HepG2 (cell line): ENCODE data around the gene HUNK. TPM values are rescaled to one million over a fixed set of nuclear protein-coding genes. Genes with fewer than 3 reads are reported as not detected.

ENCODE experiments used
- BORCS8-MEF2B ChIP-seq: sonication (generic); formaldehyde crosslinking; IDR thresholded peaks from 2 replicates; pipeline ENCODE4 v1.8.0; 2022; ENCODE audit warnings: mild to moderate bottlenecking, missing genetic modification reagents
- CREB3 ChIP-seq: sonication (generic); formaldehyde crosslinking; IDR thresholded peaks from 2 replicates; pipeline ENCODE4 v1.5.0; 2020; ENCODE audit warnings: missing genetic modification reagents
- DMAP1 ChIP-seq: IDR thresholded peaks from 2 replicates; pipeline ENCODE4 v1.6.1; 2016
- E2F1 ChIP-seq: sonication (generic); formaldehyde crosslinking; IDR thresholded peaks from 2 replicates; pipeline ENCODE4 v1.5.0; 2020; ENCODE audit warnings: missing genetic modification reagents
- GATAD2A ChIP-seq: IDR thresholded peaks from 2 replicates; pipeline ENCODE4 v1.6.1; 2016
- KAT8 ChIP-seq: IDR thresholded peaks from 2 replicates; pipeline ENCODE4 v1.6.1; 2016; ENCODE audit warnings: missing genetic modification reagents, missing compliant biosample characterization
- MAFK ChIP-seq, 2 experiments: IDR thresholded peaks in 1 of 2; conservative IDR thresholded peaks in 1 of 2; 2 replicates each; pipeline ENCODE4 v1.6.1; 2011; ENCODE audit warnings: improper control_type of control experiment in 2 of 2, low read length in 2 of 2
- RBM39 ChIP-seq: fragments of 200-400 bp; formaldehyde crosslinking; IDR thresholded peaks from one replicate; pipeline ENCODE4 v1.6.1; 2018; ENCODE audit warnings: antibody characterized with exemption, mild to moderate bottlenecking, low read depth, low read length; ENCODE audit not compliant: poor library complexity, severe bottlenecking
- SALL1 ChIP-seq: sonication (generic); formaldehyde crosslinking; IDR thresholded peaks from 2 replicates; pipeline ENCODE4 v1.8.0; 2022; ENCODE audit warnings: mild to moderate bottlenecking, missing genetic modification reagents
- SRSF1 ChIP-seq: fragments of 200-400 bp; formaldehyde crosslinking; optimal IDR thresholded peaks from 2 replicates; pipeline ENCODE3; 2017; ENCODE audit warnings: mild to moderate bottlenecking, low read depth, low read length, moderate library complexity
- TEAD3 ChIP-seq: optimal IDR thresholded peaks from 2 replicates; pipeline ENCODE3; 2016; ENCODE audit warnings: borderline replicate concordance
- TMF1 ChIP-seq: sonication (generic); formaldehyde crosslinking; IDR thresholded peaks from 2 replicates; pipeline ENCODE4 v1.8.1; 2022; ENCODE audit warnings: low read depth, missing genetic modification reagents
- XBP1 ChIP-seq: sonication (generic); formaldehyde crosslinking; IDR thresholded peaks from 2 replicates; pipeline ENCODE4 v1.5.0; 2020; ENCODE audit warnings: missing genetic modification reagents
- ZEB1 ChIP-seq: IDR thresholded peaks from 2 replicates; pipeline ENCODE4 v1.6.1; 2012; ENCODE audit warnings: mild to moderate bottlenecking, low read depth, inconsistent platforms; ENCODE audit not compliant: insufficient replicate concordance
- ZFP91 ChIP-seq: sonication (generic); formaldehyde crosslinking; IDR thresholded peaks from 2 replicates; pipeline ENCODE4 v1.9.0; 2022; ENCODE audit warnings: missing genetic modification reagents, mild to moderate bottlenecking, borderline replicate concordance
- ZFX ChIP-seq: sonication (generic); formaldehyde crosslinking; IDR thresholded peaks from 2 replicates; pipeline ENCODE4 v1.4.0; 2020; ENCODE audit warnings: mild to moderate bottlenecking, low read depth, missing genetic modification reagents, moderate library complexity
- ZNF687 ChIP-seq: sonication (generic); formaldehyde crosslinking; IDR thresholded peaks from 2 replicates; pipeline ENCODE4 v1.5.1; 2020; ENCODE audit warnings: mild to moderate bottlenecking, missing genetic modification reagents, moderate library complexity
- ZNF776 ChIP-seq: sonication (generic); formaldehyde crosslinking; IDR thresholded peaks from 2 replicates; pipeline ENCODE4 v1.4.0; 2020; ENCODE audit warnings: mild to moderate bottlenecking, missing genetic modification reagents
- ZNF777 ChIP-seq: sonication (generic); formaldehyde crosslinking; IDR thresholded peaks from 2 replicates; pipeline ENCODE4 v1.4.0; 2020; ENCODE audit warnings: missing genetic modification reagents
- polyA plus RNA-seq, 8 experiments: library from polyadenylated mRNA; depleted of rRNA in 3 of 8; stranded (reverse) in 7 of 8; unstranded in 1 of 8; fragments of >200 nt; fragmentation: Illumina TruSeq in 4 of 8; extraction: Trizol in 4 of 8; gene quantifications; 2 replicates each; pipeline versions ENCODE4 v1.2.1 to v1.2.3, GENCODE V29; 2011 to 2016; ENCODE audit warnings: low read depth in 4 of 8, missing spikeins in 1 of 8, mixed read lengths in 1 of 8; ENCODE audit not compliant: insufficient read depth in 1 of 8
- total RNA-seq, 5 experiments: library from RNA; depleted of rRNA; stranded (reverse); fragments of >200 nt; fragmentation: Illumina TruSeq; extraction: Trizol; gene quantifications; 2 replicates each; pipeline ENCODE4 v1.2.3, GENCODE V29; 2016; ENCODE audit warnings: low read depth in 1 of 5

Gene HUNK
- total and polyA plus RNA-seq, 2 of the 13 experiments (the other 11 are each of a cell fraction or from before 2014, with no cell fraction given), result 1.8 to 1.9 TPM

GRCh38 chr21:31873696-31874599 is 1.1 kb downstream of the HUNK start (continued):
- TF ChIP-seq KAT8 (CRISPR knock-in tag) (peak; percentile 36; the same call in 1 of the 2 replicates), BORCS8-MEF2B (CRISPR knock-in tag) (peak; percentile 43; the same call in 1 of the 2 replicates), GATAD2A (CRISPR knock-in tag) (0 out of 2 replicates have a peak, but pooled peaks have one; percentile 18), DMAP1 (peak; percentile 40; the same call in 1 of the 2 replicates), SALL1 (CRISPR knock-in tag) (0 out of 2 replicates have a peak, but pooled peaks have one; percentile 4), XBP1 (CRISPR knock-in tag) (no peak), TEAD3 (CRISPR knock-in tag) (no peak), CREB3 (CRISPR knock-in tag) (no peak), ZEB1 (peak; percentile 27), TMF1 (CRISPR knock-in tag) (0 out of 2 replicates have a peak, but pooled peaks have one; percentile 48), MAFK (conservative IDR thresholded peaks at IDR 0.05 in 1 of 2, IDR thresholded peaks at IDR 0.05 in 1 of 2; ENCODE audit: low read length in 2 of 2) (no peak), ZNF777 (CRISPR knock-in tag) (0 out of 2 replicates have a peak, but pooled peaks have one; percentile 4), E2F1 (CRISPR knock-in tag) (no peak), ZNF687 (CRISPR knock-in tag) (peak; percentile 68), ZFP91 (CRISPR knock-in tag) (peak; percentile 72; the same call in 1 of the 2 replicates), RBM39 (no peak), ZFX (CRISPR knock-in tag) (peak; percentile 72), ZNF776 (no peak), SRSF1 (no peak)
